Measurements from ENCODE around the gene GPR39.

GPR39 gene

GRCh38 chr2:132443106-132443505, 26.5 kb downstream of the GPR39 start:
- DNase-seq (ENCODE audit: low read depth in 2 of 2), result no peak

GRCh38 chr2:132446444-132446843, 29.8 kb downstream of the GPR39 start:
- no peak for DNase-seq (ENCODE audit: low read depth in 2 of 2)

- no peak for DNase-seq (ENCODE audit: low read depth in 2 of 2)
These were observed 31.7 kb downstream of the GPR39 start for GRCh38 chr2:132448331-132448730.

DNA sequence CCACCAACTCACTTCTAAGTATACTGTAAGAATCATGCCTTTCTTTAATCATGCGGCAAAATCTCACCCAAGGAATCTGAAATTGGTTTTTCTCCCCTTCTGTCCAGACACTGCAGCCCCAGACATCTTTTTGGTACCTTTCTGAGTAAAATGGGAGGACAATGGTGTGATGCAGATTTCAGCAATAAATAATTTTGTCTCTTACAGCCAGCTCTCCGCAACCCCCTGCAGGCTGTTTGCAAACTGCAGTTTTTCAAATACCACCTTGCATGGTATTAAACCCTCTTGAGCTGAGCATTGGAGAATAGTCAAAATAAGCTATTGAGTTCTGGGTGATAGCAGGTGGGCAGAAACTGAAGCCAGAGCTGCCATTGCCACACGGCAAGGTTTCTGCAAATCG, 32.2 kb downstream of the GPR39 start:
- DNase-seq (ENCODE audit: low read depth in 2 of 2), result no peak

GRCh38 chr2:132449868-132450267, 33.3 kb downstream of the GPR39 start:
- no peak for DNase-seq (ENCODE audit: low read depth in 2 of 2)

DNA sequence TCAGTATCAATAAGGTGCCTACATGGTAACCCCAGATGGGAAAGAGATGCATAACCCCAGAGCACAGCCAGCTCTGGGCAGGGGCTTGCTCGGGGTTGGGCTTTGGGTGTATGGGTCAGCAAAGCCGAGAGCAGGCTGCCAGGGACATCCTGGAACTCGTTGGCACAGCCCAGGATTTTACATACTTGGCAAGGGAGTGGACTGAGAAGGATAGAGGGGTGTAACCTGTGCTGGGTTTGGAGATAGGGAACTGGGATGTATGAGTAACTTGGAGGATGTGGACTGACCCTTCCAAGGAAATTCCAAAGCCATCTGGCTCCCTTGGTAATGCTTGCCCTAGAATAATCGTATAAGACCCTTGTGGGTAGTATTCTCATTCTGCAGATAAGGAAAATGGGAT, 44.2 kb downstream of the GPR39 start:
- no peak for DNase-seq (ENCODE audit: low read depth in 2 of 2)

- DNase-seq (ENCODE audit: low read depth in 2 of 2), result no peak
These were observed 45.6 kb downstream of the GPR39 start for GRCh38 chr2:132462236-132462635.

- DNase-seq (ENCODE audit: low read depth in 2 of 2), result no peak
These were observed 47.1 kb downstream of the GPR39 start for GRCh38 chr2:132463719-132464118.

GRCh38 chr2:132465917-132466316, 49.3 kb downstream of the GPR39 start:
- DNase-seq (ENCODE audit: low read depth in 2 of 2), result no peak

GRCh38 chr2:132466428-132467028, 49.9 kb downstream of the GPR39 start:
- no peak for DNase-seq (ENCODE audit: low read depth in 2 of 2)

DNA sequence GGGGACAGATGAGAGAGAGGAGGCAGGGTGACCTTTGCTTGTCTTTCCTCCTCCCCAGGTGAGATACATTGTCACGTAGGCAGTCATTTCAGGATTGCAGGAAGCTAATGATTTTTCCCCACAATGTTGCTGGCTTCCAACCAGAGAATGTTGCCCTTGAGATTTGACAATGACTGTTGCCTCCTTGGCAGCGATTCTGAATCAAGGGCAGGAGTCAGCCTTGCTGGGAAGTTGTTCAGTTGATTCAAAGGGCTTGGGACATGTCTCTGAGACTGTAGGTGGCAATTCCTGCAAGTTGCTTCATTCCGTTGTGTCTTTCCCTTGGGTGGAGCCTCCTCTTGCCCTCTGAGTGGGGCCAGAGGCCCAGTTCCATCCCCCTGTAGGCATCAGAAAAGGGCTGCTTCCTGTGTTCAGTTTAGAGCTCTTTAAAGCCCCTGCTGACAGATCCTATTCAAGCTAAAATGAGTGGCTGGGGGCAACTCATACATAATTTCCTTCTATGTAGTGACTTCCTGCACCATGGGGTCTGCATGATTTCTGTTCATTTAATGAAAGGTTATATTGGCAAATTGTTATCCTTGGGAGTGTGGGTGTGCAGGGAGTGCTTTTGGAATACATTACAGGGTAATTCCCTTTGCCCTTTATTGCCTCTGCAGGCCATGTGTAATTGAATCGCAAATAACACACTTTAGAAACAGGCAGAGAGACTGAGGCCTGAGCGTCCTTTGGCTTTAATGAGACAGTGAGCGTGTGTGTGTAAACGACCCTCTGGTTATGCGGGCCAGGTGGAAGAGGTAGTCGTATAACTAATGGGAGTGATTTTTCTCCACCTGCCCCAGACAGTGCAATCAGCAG, 52.4 kb downstream of the GPR39 start:
- no peak for DNase-seq (ENCODE audit: low read depth in 2 of 2)

GRCh38 chr2:132470746-132471145, 54.1 kb downstream of the GPR39 start:
- no peak for DNase-seq (ENCODE audit: low read depth in 2 of 2)

- no peak for DNase-seq (ENCODE audit: low read depth in 2 of 2)
These were observed 56.7 kb downstream of the GPR39 start for GRCh38 chr2:132473174-132473883.

- no peak for DNase-seq (ENCODE audit: low read depth in 2 of 2)
These were observed 59.0 kb downstream of the GPR39 start for GRCh38 chr2:132475615-132476014.

- no peak for DNase-seq (ENCODE audit: low read depth in 2 of 2)
These were observed 60.8 kb downstream of the GPR39 start for GRCh38 chr2:132477436-132477835.

GRCh38 chr2:132477962-132478361, 61.4 kb downstream of the GPR39 start:
- DNase-seq (ENCODE audit: low read depth in 2 of 2), result no peak

DNA sequence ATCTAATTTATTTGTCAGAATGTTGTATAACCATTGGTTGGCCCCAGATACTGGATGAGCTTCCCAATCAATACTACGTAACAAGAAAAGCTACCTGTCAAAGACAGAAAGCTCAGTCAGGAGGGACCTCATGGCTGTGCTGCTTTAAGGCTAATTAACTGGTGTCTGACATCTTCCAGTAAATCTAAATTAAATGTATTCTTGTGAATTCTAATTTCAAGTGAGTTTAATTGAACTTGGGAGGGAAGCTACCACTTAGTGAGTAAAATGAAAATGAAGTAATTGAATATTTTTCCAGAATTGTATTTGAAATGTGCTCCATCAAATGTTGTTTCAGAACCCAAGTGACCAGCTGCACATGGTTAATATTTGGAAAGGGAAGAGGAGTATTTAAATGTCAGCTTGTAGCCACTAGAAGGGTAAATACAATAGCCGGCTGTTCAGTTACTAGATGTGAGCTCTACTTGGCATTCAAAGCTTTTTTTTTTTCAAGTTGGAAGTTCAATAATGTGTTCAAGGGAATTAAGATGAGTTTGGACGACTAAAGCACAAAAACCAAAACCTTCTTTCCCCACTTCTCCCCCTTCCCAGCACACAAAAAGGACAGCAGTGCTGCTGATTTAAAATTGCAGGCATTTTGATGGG, 62.0 kb downstream of the GPR39 start:
- DNase-seq (ENCODE audit: low read depth in 2 of 2), result no peak

GRCh38 chr2:132479155-132479554, 62.5 kb downstream of the GPR39 start:
- no peak for DNase-seq (ENCODE audit: low read depth in 2 of 2)

- DNase-seq (ENCODE audit: low read depth in 2 of 2), result no peak
These were observed 66.2 kb downstream of the GPR39 start for GRCh38 chr2:132482821-132483220.

GRCh38 chr2:132484144-132484543, 67.5 kb downstream of the GPR39 start:
- no peak for DNase-seq (ENCODE audit: low read depth in 2 of 2)

DNA sequence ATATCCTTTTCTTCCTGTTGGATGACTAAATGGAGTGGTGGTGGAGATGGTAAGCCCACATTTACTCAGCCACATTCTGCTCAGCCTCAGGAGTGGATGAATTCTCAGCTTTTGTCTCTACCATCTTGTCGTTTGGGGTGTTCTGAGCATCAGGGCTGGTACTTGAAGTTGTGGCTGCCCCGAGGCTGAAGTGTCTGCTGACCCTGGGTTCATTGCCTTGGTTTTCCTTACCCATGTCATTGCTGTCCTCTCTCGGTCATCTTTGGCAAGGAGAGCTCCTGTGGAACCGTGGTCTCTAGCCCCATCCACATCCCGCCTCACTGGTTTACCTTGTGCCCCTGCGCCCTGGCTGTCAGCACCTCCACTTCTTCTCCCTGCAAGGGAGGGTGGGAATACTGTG, 71.9 kb downstream of the GPR39 start:
- DNase-seq (ENCODE audit: low read depth in 2 of 2), result no peak

DNA sequence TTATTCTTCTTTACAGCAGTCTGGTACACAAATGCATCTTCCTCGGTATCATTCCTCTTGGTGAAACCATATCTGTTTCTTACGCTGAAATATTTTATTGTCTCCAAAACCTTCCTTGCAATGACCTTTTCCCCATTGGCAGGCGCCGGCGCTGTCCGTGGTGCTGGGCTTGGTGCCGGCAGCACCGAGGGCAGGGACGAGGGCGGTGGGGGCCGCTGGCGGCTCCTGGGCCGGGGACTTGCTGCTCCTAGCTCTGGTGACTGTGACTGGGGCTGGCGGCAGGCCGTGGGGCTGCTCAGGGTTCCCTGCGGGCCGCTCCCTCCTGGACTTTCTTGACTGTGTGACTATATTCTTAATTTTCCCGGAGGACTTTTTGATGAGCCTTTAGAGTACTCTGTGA, 72.5 kb downstream of the GPR39 start:
- DNase-seq (ENCODE audit: low read depth in 2 of 2), result no peak

All from stimulated activated CD8-positive, alpha-beta memory T cell treated with anti-CD3 and anti-CD28 coated beads, Interleukin-7, amount 100 ng/mL, for 1 hour (primary cell).